HEK293T (cell line): ENCODE measurements around the gene MYO15B.

Source experiments
- CTCF ChIA-PET: fragments of 350-600 bp; formaldehyde crosslinking; extraction: SDS; loops from one replicate; lab custom pipeline; 2021; ENCODE audit warnings: antibody characterized with exemption, inconsistent platforms; lab: Yijun Ruan, JAX
- POLR2A ChIA-PET: fragments of 350-600 bp; formaldehyde crosslinking; extraction: SDS; loops from one replicate; lab custom pipeline; 2020; ENCODE audit warnings: antibody characterized with exemption, inconsistent platforms; lab: Yijun Ruan, JAX
- DNase-seq: peaks from one replicate; pipeline ENCODE4 v3.0.0; 2012; ENCODE audit warnings: mixed read lengths; ENCODE audit errors: extremely low spot score
- NFRKB ChIP-seq: fragments of 450-650 bp; IDR thresholded peaks from 2 replicates; pipeline ENCODE4 v1.6.1; 2016; ENCODE audit warnings: mild to moderate bottlenecking, moderate library complexity
- SUZ12 ChIP-seq: fragments of 450-650 bp; IDR thresholded peaks from 2 replicates; pipeline ENCODE4 v1.6.1; 2016; ENCODE audit warnings: mild to moderate bottlenecking

Gene MYO15B

GRCh38 chr17:75673487-75673886 lies 85.9 kb downstream of the MYO15B start:
- no peak for TF ChIP-seq SUZ12
- TF ChIP-seq NFRKB, result no peak
- ChIA-PET POLR2A (no interaction called here), CTCF (interaction anchor here (1.0 to 2.6 kb wide), 3 partner anchors 40 to 77 kb away, joined by 3 to 11 read pairs (median 4); partner anchors contain the start of gene SMIM5)
- no peak for DNase-seq
